LHCN-M2 (cell line): ENCODE measurements around the gene KAT6B. TPM values are rescaled to one million over a fixed set of nuclear protein-coding genes. Genes with fewer than 3 reads are reported as not detected.
"Not testable (repeated sequence)": the region's sequence is repeated elsewhere in the genome, so short reads cannot be mapped to it uniquely, and the experiment has no call there.

ENCODE experiments used
- DNase-seq: peaks from one replicate; pipeline ENCODE4 v3.0.0-alpha.2; 2012; ENCODE audit warnings: low read depth
- total RNA-seq: library from RNA; depleted of rRNA; stranded (reverse); fragments of >200 nt; gene quantifications from 2 replicates; pipeline ENCODE4 v1.2.3, GENCODE V29; 2014

Gene KAT6B
- total RNA-seq, 1 experiment from 2014 or later = 11.3 TPM

GRCh38 chr10:75034714-75035258 lies 208.4 kb downstream of the KAT6B start:
- DNase-seq = no peak

- peak; percentile 46 for DNase-seq
These were observed 209.7 kb downstream of the KAT6B start for GRCh38 chr10:75035975-75036708.

GRCh38 chr10:75037171-75038153 lies 211.1 kb downstream of the KAT6B start:
- DNase-seq = no peak

- DNase-seq = no peak
These were observed 211.9 kb downstream of the KAT6B start for GRCh38 chr10:75038335-75038734.

- no peak for DNase-seq
These were observed 214.2 kb downstream of the KAT6B start for GRCh38 chr10:75040576-75040975.

GRCh38 chr10:75042292-75042974 lies 216.0 kb downstream of the KAT6B start:
- DNase-seq = peak; percentile 66

DNA sequence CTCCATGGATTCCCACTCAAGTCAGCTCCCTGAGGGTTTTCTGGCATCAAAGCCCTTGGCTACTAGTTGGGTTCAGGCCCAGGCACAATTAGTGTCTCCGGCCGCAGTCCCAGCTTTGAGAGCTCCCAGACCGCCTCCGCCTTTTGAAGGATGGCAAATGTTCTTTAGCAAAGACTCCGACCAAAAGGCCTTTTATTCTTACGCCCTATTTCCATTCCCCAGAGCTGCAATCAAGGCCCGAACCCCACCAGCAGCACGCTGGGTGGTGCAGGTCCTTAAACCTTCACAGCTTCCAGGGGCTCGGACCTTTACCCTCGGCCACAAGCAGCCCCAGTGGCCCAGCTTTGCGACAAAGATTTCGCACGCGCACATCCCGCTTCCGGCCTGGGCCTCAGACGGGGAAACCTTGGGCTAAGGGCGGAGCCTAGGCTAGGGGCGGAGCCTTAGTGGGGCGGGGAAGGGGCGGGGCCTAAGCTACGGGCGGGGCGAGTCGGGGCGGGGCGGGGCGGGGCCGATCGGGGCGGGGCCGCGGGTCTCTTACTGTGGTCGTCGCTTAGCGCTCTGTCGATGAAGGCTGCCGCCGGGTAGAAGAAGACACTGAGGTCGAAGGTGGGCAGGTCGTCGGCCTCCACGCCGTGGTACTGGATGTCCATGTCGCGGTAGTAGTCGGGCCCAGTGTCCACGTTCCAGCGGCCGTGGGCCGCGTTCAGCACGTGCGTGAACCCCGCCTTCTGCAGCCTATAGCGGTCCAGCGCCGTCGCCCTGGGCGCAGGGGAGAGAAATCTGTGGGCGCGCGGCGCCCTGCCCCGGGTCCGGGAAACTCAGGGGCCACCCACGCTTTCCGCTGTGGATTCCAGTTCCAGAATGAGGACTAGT lies 217.1 kb downstream of the KAT6B start:
- no peak for DNase-seq

DNA sequence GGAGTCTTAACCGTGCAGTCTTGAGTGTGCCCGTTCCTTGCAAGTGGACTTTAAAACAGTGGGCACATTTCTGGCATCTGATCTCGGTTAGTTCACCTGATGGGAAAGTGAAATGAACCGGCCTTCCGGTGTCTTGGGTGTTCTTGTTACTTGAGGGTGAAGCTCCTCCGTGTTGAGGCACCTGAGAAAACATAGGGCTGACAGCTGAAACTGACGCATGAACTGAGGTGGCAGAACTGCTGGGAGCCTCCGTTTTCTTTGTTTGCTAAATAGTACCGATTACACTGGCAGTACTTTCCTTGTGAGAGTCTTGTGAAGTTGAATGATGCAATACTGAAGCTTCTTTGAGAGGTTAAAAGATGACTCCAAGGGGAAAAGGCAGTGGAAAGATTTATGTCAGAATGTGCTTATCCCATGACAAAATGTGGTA lies 222.3 kb downstream of the KAT6B start:
- DNase-seq = no peak

DNA sequence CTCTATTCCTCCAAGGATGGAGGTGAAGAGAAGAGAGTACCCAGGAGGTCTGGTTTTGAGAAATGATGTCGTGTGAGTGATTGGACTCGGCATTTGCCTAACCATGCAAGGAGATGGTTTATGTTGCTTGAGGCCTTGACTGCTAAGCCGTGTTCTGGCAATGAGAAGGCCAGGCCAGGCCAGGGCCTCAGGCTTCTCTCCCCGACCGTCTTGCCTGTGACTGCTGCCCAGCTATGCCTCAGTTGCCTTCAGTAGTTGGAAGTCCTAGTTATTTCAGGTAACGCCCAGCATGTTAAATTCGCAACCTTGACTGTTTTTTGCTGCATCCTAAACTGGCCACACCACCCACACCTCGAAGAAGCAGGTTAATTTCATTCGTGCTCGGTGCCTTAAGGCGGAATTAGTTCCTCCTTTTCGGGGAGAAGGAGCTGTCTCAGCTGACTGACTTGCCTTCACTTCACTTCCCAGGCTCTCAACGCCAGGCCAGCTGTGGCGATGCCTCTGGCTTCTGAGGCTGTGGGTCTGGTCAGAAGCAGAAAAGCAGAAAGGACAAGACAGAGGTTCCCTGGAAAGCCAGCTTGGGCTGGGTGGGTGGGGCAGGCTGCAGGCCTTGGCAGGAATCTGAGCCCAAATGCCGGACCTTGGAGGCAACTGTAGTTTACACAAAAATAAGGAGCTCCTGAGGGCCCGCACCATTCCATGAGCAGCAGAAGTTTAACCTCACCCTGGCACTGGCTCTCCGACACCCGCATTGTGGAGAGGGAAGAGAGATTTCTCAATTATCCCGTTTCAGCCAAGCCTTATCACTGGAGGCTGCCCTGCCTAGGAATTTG lies 223.1 kb downstream of the KAT6B start:
- no peak for DNase-seq

DNA sequence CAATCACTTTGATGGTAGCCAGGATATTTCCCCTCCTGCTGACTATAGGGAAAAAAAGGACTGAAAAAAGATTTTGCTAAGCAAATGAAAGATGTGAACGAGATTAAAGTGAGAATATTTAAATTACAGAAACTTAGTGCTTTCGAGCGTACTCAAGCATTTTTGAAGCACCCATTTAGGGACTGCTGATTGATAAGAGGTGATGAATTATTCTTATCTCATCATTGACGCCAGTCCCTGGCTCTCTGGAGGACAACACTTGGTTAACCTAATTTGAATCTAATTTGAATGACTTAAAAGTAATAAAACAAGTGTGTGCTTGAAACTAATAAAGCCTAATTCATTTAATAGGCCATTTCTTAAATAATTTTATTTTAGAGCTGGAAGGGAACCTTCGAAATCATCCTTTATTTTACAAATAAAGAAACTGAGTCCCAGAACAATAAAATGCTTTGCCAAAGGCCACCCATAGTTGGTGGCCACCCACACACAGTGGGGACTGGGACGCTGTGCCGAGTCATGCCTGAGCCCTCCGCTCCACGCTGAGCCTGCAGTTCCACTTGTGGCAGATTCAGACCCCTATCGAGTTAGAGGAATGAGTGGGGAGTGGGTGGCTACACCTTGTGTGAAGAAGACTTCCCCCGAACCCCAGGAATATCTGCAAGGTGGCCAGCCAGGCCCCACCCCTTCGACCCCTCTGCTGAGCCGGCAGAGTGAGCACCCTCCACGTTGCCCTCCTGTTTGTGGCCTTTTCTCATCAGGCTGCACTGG lies 223.9 kb downstream of the KAT6B start:
- no peak for DNase-seq

DNA sequence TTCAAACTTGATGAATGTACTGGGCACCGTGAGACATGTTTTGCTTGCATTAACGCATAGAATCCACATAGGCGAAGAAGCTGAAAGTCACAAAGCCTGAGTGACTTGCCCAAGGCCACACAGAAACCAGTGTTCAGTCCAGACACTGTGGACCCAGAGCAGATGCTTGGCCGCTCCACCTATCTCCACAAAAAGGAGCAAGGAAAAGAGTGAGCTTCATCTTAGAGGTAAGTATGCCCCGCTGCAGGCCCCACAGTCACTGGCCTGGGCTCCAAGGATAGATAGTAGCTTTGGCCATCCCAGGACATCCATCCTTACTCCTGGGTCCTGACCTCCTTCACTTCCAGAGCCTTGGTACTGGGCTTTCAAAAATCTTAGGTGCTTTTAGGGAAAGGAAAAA lies 224.9 kb downstream of the KAT6B start:
- DNase-seq = no peak

DNA sequence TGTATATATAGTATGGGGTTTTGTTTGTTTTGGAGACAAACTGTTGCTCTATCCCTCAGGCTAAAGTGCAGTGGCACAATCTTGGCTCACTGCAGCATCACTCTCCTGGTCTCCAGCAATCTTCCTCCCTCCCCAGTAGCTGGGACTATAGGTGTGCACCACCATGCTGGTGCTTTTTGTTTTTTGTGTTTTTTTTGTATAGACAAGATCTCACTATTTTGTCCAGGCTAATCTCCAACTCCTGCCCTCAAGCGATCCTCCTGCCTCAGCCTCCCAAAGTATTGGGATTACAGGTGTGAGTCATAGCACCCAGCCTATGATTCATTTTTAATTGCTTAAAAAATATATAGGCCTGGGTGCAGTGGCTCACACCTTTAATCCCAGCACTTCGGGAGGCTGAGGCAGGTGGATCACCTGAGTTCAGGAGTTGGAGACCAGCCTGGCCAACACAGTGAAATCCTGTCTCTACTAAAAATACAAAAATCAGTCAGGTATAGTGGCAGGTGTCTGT lies 229.6 kb downstream of the KAT6B start:
- DNase-seq = not testable (repeated sequence)

DNA sequence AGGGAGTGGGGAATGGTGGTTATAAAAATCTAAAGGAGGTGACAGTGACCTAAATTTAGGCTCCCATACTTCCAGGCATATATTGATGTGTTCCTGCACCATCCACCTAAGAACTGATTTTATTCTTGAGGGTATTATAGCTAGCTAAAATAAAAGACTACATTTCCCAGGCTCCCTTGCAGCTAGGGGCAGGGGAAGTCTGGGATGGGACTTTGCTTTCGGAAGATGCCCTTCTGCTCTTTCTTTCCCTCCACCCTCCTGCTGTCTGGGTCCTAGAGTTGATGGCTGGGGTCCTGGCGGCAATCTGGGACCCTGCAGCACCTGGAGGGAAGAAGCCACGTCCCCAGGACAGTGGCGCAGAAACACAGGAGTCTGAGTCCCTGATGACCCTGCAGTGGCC lies 231.3 kb downstream of the KAT6B start:
- DNase-seq = no peak

GRCh38 chr10:75058161-75058560 lies 231.8 kb downstream of the KAT6B start:
- DNase-seq = no peak

DNA sequence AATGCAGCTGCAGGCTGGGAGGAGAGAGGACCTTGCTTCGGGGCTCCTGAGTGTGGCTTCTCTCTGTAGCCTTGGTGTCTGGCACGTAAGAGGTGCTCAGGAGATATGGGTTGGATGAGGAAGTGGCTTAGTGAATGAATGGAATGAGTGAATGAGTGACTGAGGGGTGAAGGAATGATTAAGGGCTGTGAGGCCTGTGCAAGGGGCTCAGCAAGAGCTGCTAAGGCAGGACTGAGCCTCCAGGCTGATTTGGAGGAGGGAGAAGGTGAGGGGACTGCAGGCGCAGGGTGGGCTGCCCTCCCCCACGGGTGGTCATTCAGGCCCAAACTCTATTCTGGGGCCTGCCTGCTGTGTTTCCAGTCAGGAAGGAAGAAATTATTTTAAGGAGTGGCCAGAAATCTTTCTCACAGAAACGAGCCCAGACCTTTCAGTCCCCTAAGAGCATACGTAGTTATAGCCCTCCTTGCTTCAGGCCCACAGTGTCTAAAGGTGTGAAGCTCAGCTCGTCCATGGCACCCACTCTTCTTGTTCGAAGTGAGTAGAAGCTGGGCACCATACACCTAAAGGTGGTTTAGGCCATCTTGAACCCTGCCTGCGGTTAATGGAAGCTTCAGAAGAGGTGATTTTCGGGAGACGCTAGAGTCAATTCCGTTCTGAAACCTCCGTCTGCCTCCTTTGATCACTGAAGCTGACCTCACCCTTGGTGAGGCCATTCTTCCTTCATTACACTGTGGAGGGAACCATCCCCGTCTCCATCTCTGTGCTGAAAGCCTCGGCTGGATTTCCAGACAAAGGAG lies 235.5 kb downstream of the KAT6B start:
- no peak for DNase-seq

GRCh38 chr10:75062506-75063299 lies 236.3 kb downstream of the KAT6B start:
- DNase-seq = peak; percentile 10
